ENCODE results near the gene HOXD9. TPM values are rescaled to one million over a fixed set of nuclear protein-coding genes. Genes with fewer than 3 reads are reported as not detected.
A peak's percentile ranks its signal among the peaks of the same experiment; 100 is the strongest.

HOXD9 gene
- total RNA-seq, 1 donor from 2014 or later: not detected

DNA sequence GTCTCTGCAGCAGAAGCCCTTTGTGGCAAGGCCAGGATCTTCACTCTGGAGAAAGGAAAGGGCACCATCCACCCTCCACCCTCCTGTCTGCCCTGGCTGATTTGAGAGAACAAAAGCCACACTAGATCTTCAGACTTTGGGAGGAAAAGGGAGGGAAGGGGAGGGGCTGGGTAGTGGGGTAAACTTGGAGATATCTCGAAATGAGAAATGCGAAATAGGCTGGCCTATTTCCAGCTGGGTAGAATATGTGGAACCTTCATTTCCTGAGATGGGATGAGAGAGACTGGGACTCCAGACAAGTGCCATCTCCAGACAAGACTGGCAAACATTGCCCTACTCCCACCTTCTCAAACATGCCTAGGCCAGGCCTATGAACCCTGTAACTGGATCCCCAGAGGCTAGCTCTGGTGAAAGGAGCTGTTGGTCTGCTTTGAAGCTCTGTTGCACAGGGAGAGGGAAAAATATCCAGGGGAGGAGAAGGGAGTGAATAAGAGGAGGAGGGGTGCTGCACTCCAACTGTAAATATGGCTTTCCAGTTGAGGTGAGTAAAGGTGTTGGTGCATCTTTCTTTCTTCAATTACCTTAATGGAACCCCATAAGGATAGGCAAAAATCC lies 21.2 kb upstream of the HOXD9 start:
- intact Hi-C loops (cut with DNase I): loop anchor here (10.0 kb wide), 1 partner anchor 917 kb away; the partner anchor contains the start of gene ATP5MC3
- DNase-seq (ENCODE audit: low spot score in 2 of 2): peak in 1 of 2 donors; percentile 19
- TF ChIP-seq, protein P1, sequence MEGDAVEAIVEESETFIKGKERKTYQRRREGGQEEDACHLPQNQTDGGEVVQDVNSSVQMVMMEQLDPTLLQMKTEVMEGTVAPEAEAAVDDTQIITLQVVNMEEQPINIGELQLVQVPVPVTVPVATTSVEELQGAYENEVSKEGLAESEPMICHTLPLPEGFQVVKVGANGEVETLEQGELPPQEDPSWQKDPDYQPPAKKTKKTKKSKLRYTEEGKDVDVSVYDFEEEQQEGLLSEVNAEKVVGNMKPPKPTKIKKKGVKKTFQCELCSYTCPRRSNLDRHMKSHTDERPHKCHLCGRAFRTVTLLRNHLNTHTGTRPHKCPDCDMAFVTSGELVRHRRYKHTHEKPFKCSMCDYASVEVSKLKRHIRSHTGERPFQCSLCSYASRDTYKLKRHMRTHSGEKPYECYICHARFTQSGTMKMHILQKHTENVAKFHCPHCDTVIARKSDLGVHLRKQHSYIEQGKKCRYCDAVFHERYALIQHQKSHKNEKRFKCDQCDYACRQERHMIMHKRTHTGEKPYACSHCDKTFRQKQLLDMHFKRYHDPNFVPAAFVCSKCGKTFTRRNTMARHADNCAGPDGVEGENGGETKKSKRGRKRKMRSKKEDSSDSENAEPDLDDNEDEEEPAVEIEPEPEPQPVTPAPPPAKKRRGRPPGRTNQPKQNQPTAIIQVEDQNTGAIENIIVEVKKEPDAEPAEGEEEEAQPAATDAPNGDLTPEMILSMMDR (IDR thresholded peaks at IDR 0.05): no peak
- Histone ChIP-seq H3K27me3 (peaks cover 60% of the 10 kb centered on the region), H3K4me1 (peaks cover 13 to 24% of the 10 kb centered on the region in 2 donors), H3K36me3 (no peaks in the 10 kb centered on the region), H3K4me3 (no peak overlapping the region), H3K27ac (no peak overlapping the region), H3K9me3 (no peaks in the 10 kb centered on the region)

DNA sequence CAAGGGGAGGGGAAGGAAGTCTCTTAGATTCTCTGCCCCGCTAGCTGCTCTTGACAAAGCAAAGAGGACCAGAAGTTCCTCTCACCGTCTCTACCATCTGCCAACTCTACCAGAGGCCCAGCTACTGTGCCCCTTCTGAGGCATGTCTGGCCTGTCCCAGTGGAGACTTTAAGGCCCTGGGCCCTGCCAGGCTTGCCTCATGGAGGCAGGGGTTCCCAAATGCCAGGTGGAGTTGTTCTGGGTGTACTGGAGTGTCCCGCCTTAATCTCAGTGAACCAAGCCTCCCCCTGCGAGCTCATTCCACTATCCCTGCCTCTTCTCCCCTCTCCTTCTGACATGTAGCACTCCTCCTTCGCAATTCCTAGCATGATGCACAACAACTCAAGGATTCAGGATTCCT lies 20.7 kb upstream of the HOXD9 start:
- Histone ChIP-seq H3K27ac (no peak overlapping the region), H3K27me3 (peaks cover 62% of the 10 kb centered on the region), H3K9me3 (no peaks in the 10 kb centered on the region), H3K36me3 (no peaks in the 10 kb centered on the region), H3K4me1 (peaks cover 10 to 24% of the 10 kb centered on the region in 2 donors), H3K4me3 (no peak overlapping the region)
- TF ChIP-seq, protein P1 (IDR thresholded peaks at IDR 0.05): no peak
- intact Hi-C loops (cut with DNase I): loop anchor here (10.0 kb wide), 1 partner anchor 917 kb away; the partner anchor contains the start of gene ATP5MC3
- DNase-seq (ENCODE audit: low spot score in 2 of 2): peak in 1 of 2 donors; percentile 27

DNA sequence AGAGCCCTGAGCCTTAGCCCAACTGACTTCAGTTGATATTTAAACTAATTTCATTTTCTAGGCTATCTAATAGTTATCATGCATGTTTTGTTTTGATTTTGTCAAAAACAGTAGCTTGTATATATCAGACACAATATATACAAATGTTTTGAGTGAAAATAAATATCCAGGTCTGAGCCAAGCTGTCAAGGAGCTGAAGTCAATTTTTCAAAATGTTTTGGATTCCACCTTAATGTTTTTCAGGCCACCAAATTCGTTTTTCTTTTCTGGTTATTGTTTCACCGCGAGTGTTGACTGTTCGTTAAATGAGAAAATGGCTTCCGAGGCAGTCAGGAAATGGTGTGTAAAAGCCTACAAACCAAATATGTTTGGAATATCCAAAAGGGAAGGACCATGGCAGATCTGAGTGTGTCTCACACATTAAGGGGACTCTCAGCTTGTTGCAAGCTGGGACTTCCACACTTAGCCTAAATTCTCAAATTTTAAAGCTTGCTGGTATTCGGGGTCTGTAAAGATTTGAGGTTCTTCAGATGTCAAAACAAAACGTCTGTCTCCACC lies 20.1 kb upstream of the HOXD9 start:
- TF ChIP-seq, protein P1 (IDR thresholded peaks at IDR 0.05): no peak
- no peaks in the 10 kb centered on the region for H3K9me3 ChIP-seq
- H3K4me3 ChIP-seq: no peak overlapping the region
- no peak for DNase-seq (ENCODE audit: low spot score in 2 of 2)
- no peak overlapping the region for H3K27ac ChIP-seq
- peaks cover 61% of the 10 kb centered on the region for H3K27me3 ChIP-seq
- no peaks in the 10 kb centered on the region for H3K36me3 ChIP-seq
- intact Hi-C loops (cut with DNase I): loop anchor here (10.0 kb wide), 1 partner anchor 918 kb away; the partner anchor contains the start of gene ATP5MC3
- peaks cover 5 to 22% of the 10 kb centered on the region in 2 donors for H3K4me1 ChIP-seq

DNA sequence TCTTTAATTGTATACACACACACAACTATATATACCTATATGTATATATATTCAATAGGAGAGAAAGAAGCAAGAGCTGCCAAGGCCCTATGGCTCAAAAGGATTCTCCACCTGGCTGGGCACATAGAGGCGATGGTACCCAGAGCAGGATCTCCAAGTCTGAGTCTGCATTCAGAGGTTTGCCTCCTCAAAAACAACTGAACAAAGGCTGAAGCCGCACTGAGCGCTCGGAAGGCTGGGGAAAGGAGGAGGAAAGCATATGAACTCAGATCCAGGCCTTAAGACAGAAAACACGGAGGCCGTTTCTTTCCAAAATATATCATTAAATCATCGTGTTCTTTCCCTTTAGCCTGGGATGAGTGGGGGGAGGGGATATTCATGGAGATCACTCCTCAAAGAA lies 19.3 kb upstream of the HOXD9 start:
- H3K4me3 ChIP-seq: no peak overlapping the region
- no peaks in the 10 kb centered on the region for H3K36me3 ChIP-seq
- no peak overlapping the region for H3K27ac ChIP-seq
- intact Hi-C loops (cut with DNase I): loop anchor here (10.0 kb wide), 1 partner anchor 918 kb away; the partner anchor contains the start of gene ATP5MC3
- no peaks in the 10 kb centered on the region for H3K9me3 ChIP-seq
- peaks cover 0 to 16% of the 10 kb centered on the region in 2 donors for H3K4me1 ChIP-seq
- TF ChIP-seq, protein P1 (IDR thresholded peaks at IDR 0.05): no peak
- H3K27me3 ChIP-seq: peaks cover 60% of the 10 kb centered on the region
- no peak for DNase-seq (ENCODE audit: low spot score in 2 of 2)

DNA sequence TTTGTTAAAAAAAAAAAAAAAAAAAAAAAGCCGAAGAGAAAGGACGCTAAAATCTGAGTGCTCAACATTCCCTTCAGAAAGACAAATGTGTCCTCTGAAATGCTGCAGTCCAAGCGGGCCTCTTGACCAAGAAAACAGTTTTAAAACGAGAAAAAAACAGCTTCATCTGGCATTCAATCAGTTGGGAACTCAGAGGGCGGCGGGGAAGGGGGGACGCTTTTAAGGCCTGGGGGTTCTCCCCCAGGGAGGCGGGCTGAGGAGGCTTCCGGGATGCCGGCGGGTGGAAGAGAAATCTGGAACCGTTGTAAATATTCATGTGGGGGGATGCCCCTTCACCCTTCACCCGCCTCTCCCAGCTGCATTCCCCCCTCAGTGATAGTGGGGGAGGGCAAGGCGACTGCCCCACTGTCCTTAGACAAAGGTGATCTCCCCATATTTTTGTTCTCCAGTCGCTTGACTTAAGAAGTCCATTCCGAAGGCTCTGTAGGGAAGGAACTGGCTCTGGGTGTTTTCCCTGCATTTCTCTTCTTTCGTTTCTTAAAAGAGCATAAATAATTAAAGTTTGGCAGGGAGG lies 18.7 kb upstream of the HOXD9 start:
- DNase-seq (ENCODE audit: low spot score in 2 of 2): peak in 1 of 2 donors; percentile 31
- peaks cover 0 to 17% of the 10 kb centered on the region in 2 donors for H3K4me1 ChIP-seq
- peaks cover 58% of the 10 kb centered on the region for H3K27me3 ChIP-seq
- no peaks in the 10 kb centered on the region for H3K36me3 ChIP-seq
- H3K4me3 ChIP-seq: no peak overlapping the region
- H3K27ac ChIP-seq: no peak overlapping the region
- H3K9me3 ChIP-seq: no peaks in the 10 kb centered on the region
- intact Hi-C loops (cut with DNase I): loop anchor here (10.0 kb wide), 1 partner anchor 919 kb away; the partner anchor contains the start of gene ATP5MC3
- TF ChIP-seq, protein P1 (IDR thresholded peaks at IDR 0.05): no peak

Measured in ascending aorta (tissue), 2 donors.